ENCODE data around the gene TCFL5.

- TF ChIP-seq, protein P1, sequence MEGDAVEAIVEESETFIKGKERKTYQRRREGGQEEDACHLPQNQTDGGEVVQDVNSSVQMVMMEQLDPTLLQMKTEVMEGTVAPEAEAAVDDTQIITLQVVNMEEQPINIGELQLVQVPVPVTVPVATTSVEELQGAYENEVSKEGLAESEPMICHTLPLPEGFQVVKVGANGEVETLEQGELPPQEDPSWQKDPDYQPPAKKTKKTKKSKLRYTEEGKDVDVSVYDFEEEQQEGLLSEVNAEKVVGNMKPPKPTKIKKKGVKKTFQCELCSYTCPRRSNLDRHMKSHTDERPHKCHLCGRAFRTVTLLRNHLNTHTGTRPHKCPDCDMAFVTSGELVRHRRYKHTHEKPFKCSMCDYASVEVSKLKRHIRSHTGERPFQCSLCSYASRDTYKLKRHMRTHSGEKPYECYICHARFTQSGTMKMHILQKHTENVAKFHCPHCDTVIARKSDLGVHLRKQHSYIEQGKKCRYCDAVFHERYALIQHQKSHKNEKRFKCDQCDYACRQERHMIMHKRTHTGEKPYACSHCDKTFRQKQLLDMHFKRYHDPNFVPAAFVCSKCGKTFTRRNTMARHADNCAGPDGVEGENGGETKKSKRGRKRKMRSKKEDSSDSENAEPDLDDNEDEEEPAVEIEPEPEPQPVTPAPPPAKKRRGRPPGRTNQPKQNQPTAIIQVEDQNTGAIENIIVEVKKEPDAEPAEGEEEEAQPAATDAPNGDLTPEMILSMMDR (IDR thresholded peaks at IDR 0.05; ENCODE audit: insufficient read depth, low read depth, low read length), result no peak
- TF ChIP-seq EZH2 (IDR thresholded peaks at IDR 0.05; ENCODE audit: insufficient read depth, low read length), result no peak
Measured at GRCh38 chr20:62804021-62804626, 57.5 kb downstream of the TCFL5 start.
